Breast epithelium (tissue), 3 donors: Measurements from ENCODE around the gene TRAPPC3.

Source experiments
- POLR2A ChIP-seq: fragments of 450-650 bp; IDR thresholded peaks from one replicate; pipeline ENCODE4 v1.6.1; 2016; ENCODE audit warnings: antibody characterized with exemption, mild to moderate bottlenecking, moderate library complexity
- POLR2AphosphoS5 ChIP-seq, 3 donors: sonication (generic); formaldehyde crosslinking; IDR thresholded peaks; one replicate each; pipeline ENCODE4 v1.6.1; 2017; ENCODE audit warnings: antibody characterized with exemption in 3 of 3
- TF ChIP-seq, protein P1 (sequence below), 3 donors: fragments of 450-650 bp; IDR thresholded peaks; one replicate each; pipeline ENCODE4 v1.5.1; 2016 to 2017; ENCODE audit warnings: antibody characterized with exemption in 3 of 3, mild to moderate bottlenecking in 3 of 3, moderate library complexity in 3 of 3

DNA sequence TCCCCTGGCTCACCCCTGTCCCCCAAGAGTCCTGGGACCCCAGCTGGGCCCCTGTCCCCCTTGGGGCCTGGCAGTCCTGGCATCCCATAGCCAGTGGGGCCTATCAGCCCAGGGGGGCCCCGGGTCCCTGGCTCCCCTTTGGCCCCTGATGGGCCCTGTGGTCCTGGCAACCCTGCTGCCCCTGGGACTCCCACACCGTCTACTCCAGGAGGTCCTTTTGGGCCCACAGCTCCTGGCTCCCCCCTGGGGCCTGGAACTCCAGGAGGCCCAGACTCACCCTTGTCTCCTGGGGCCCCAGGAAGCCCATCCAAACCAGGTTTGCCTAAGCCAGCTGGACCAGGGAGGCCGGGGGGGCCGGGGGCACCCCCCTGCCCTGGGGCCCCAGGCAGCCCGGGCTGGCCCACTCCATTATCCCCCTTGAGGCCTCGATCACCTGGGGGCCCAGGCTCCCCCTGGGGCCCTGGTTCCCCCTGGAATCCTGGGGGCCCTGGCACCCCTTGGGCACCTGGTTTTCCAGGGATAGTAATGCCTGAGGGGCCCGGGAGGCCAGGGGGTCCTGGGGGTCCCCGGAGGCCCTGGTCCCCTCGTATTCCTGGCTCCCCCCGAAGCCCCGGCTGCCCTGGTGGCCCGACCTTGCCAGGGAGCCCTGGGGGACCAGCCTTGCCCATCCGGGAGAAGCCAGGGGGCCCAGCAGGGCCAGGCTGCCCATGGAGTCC, 50.5 kb downstream of the TRAPPC3 start:
- TF ChIP-seq, protein P1, sequence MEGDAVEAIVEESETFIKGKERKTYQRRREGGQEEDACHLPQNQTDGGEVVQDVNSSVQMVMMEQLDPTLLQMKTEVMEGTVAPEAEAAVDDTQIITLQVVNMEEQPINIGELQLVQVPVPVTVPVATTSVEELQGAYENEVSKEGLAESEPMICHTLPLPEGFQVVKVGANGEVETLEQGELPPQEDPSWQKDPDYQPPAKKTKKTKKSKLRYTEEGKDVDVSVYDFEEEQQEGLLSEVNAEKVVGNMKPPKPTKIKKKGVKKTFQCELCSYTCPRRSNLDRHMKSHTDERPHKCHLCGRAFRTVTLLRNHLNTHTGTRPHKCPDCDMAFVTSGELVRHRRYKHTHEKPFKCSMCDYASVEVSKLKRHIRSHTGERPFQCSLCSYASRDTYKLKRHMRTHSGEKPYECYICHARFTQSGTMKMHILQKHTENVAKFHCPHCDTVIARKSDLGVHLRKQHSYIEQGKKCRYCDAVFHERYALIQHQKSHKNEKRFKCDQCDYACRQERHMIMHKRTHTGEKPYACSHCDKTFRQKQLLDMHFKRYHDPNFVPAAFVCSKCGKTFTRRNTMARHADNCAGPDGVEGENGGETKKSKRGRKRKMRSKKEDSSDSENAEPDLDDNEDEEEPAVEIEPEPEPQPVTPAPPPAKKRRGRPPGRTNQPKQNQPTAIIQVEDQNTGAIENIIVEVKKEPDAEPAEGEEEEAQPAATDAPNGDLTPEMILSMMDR (IDR thresholded peaks at IDR 0.05), result no peak
- no peak for TF ChIP-seq POLR2A
- TF ChIP-seq POLR2AphosphoS5 (IDR thresholded peaks at IDR 0.05), result no peak
